Measurements from ENCODE around the gene BNC2. TPM values are rescaled to one million over a fixed set of nuclear protein-coding genes. Genes with fewer than 3 reads are reported as not detected.

BNC2 gene
- total RNA-seq, 1 donor from 2014 or later: 2.9 TPM

DNA sequence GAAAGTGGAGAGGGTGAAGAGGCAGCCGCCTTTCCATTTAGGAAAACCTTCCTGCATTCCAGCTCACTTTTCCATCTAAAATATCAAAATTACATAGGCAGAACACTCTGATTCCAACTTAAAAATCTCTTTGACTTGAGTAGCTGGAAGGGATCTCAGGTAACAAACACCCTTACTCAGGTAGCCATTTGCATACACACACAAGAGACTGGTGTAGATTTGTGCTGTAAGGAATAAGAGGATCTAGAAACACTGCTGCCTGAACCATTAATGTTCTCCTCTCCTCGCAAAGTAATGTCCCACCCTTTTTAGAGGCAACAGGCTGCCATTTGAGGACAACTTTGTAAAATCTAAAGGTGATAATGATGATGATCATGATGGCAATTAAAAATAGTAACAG lies 53.5 kb downstream of the BNC2 start:
- no peak for DNase-seq (ENCODE audit: low read depth)
- no peak overlapping the region for H3K4me3 ChIP-seq (ENCODE audit: low read depth, low read length)
- TF ChIP-seq, protein P1, sequence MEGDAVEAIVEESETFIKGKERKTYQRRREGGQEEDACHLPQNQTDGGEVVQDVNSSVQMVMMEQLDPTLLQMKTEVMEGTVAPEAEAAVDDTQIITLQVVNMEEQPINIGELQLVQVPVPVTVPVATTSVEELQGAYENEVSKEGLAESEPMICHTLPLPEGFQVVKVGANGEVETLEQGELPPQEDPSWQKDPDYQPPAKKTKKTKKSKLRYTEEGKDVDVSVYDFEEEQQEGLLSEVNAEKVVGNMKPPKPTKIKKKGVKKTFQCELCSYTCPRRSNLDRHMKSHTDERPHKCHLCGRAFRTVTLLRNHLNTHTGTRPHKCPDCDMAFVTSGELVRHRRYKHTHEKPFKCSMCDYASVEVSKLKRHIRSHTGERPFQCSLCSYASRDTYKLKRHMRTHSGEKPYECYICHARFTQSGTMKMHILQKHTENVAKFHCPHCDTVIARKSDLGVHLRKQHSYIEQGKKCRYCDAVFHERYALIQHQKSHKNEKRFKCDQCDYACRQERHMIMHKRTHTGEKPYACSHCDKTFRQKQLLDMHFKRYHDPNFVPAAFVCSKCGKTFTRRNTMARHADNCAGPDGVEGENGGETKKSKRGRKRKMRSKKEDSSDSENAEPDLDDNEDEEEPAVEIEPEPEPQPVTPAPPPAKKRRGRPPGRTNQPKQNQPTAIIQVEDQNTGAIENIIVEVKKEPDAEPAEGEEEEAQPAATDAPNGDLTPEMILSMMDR (conservative IDR thresholded peaks at IDR 0.05; ENCODE audit: low read depth, low read length): no peak

DNA sequence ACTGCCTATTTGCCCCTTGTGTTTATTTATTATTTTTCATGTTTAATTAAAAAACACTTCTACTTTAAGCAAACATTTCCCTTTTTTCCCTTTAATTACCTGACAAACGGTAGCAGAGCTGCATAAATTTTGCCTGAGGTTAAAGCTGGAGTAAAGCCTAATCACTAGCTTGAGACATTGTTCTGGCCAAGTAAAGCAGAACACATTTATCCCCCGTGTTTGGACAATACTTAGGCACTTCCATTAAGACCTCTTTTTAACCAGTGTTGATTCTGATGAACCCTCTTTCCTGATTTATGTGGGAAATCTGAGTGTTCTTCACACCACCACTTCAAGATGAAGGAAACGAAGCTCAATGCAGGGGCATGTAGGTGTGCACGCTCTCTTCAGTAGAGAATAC lies 54.5 kb downstream of the BNC2 start:
- H3K4me3 ChIP-seq (ENCODE audit: low read depth, low read length): no peak overlapping the region
- TF ChIP-seq, protein P1 (conservative IDR thresholded peaks at IDR 0.05; ENCODE audit: low read depth, low read length): no peak
- no peak for DNase-seq (ENCODE audit: low read depth)

DNA sequence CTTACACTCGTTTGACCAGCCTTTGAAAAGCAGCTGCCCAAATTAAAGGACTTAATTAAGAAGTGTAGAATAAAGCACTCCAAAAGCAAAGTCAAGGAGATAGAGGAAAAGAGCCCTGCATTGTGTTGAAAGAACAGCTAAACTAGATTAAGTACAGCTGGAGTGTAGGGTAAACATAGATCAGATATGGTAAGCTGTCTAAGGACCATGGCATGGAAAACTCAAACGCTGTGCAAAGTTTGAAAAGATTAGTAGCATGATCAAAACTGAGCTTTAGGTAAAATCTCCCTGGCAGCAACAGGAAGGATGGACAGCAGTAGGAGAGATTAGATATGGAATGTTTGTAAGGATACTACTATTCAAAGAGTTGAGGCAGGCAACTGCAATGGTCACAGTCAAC lies 55.4 kb downstream of the BNC2 start:
- TF ChIP-seq, protein P1 (conservative IDR thresholded peaks at IDR 0.05; ENCODE audit: low read depth, low read length): no peak
- no peak for DNase-seq (ENCODE audit: low read depth)

DNA sequence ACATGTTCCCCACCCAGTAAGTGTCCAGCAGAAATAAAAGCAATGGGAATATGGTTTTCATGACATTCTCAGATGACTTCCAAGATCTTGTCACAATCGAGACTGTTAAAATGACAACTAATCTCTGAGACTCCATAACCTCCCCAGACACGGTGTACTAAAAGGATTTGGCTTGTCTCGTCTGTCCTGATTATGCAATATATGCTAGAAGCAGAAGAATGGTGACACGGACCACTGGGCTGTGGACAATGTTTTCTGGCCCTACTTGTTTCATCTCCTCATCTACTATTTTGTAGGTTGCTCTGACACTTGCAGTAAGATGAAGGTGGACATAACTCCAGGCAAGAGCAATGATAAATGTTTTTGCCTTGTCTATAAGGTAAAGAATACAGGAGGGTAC lies 56.6 kb downstream of the BNC2 start:
- H3K4me3 ChIP-seq (ENCODE audit: low read depth, low read length): no peak overlapping the region
- no peak for DNase-seq (ENCODE audit: low read depth)
- TF ChIP-seq, protein P1 (conservative IDR thresholded peaks at IDR 0.05; ENCODE audit: low read depth, low read length): no peak

More for the DNA sequence above, 55.4 kb downstream of the BNC2 start:
- no peak overlapping the region for H3K4me3 ChIP-seq (ENCODE audit: low read depth, low read length)

DNA sequence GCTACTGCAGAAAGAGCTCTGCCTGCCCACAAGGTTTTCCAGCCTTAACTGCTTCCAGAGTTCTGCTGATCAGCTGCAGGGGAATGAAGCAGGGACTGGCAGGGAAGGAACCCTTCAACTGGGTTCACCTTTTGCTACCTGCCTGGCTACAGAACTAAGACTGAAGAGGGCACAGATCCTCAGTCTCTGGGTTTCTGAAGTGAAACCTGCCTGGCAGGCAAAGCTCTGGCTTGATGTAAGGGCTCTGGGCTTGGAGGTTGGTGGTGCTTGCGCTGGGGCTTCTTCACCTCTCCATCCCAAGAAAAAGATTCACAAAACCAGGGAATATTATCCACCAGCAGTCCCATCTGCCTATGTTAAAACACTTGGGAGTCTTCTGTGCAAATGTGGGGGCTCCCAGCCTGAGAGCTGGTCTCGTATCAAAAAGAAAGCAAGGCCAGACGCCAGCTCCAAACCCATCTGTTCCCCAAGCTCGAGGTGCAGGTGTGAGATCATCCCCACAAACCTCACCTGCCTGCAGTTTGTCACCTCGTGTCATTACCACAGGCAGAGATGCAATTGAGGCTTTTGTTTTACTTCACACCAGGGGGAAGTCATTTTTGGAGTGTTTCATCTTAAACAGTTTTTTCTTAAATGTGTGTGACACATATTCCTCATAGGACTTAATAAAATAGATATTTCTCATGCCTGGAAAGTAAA lies 58.3 kb downstream of the BNC2 start:
- no peak for DNase-seq (ENCODE audit: low read depth)
- TF ChIP-seq, protein P1 (conservative IDR thresholded peaks at IDR 0.05; ENCODE audit: low read depth, low read length): no peak
- no peak overlapping the region for H3K4me3 ChIP-seq (ENCODE audit: low read depth, low read length)

DNA sequence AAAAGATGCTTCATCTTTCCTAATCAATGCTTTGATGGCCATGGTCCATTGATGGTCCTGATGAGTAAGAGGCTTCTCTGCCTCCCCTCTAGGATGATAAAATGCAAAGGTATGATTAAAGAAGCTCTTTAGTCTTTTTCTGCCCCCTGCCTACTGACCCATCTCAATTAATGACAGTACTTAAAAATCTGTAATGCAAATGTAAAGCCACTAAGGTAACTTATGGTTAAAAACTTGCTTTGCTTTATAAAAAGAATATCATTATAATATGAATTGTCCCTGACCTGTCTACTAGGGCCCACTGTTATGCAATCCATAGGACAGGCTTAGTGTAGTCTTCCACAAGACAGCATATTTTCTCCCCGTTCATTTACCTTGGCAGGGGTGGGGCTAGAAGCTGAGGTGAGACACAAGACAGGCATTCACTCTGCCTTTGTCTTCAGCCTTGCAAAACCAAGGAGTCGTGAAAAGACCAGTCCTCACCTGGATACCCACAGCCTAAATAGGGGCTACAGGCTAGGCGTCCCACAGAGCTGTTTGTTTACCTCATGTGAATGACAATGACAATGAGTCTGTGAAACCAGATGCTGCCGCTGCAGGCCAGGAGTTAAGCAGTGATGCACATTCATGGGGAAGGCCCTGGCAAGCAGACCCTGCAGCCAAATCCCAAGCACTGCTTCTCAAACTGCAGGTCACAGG lies 60.4 kb downstream of the BNC2 start:
- H3K4me3 ChIP-seq (ENCODE audit: low read depth, low read length): no peak overlapping the region
- no peak for DNase-seq (ENCODE audit: low read depth)
- TF ChIP-seq, protein P1 (conservative IDR thresholded peaks at IDR 0.05; ENCODE audit: low read depth, low read length): no peak

Data from epithelial cell of proximal tubule (primary cell).